GM12891 (cell line): ENCODE data around the gene AHCYL2.

Source experiments
- POLR2AphosphoS5 ChIP-seq: IDR thresholded peaks from 2 replicates; pipeline ENCODE4 v1.6.1; 2011; ENCODE audit warnings: low read depth, low read length, control low read depth
- POU2F2 ChIP-seq: IDR thresholded peaks from 2 replicates; pipeline ENCODE4 v1.6.1; 2011; ENCODE audit warnings: low read depth, mild to moderate bottlenecking, control low read depth, low read length, moderate library complexity
- SPI1 ChIP-seq: IDR thresholded peaks from 2 replicates; pipeline ENCODE4 v1.6.1; 2011; ENCODE audit warnings: low read depth, low read length, control low read depth

DNA sequence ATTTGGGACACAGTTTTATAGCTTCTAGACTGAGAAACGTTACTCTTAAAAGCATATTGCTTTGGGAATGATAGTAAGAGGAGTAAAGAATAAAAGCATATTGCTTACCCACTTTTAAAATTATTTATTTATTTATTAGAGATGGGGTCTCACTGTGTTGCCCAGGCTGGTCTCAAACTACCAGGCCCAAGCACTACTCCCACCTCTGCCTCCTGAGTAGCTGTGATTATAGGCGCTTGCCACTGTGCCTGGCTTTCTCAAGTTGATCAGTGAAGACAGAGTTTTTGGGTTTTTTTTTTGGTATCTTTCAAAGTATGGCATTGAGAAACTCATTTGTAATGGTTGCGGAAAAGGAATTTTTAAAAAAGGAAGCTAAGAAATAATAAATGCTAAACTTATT is 68.0 kb downstream of the AHCYL2 start:
- TF ChIP-seq POLR2AphosphoS5 (no peak), POU2F2 (no peak), SPI1 (no peak)
